HEK293 (cell line): ENCODE results near the gene ACRBP.

Experiments
- KLF8 ChIP-seq: fragments of 450-650 bp; formaldehyde crosslinking; IDR thresholded peaks from 2 replicates; pipeline ENCODE4 v1.5.1; 2016; ENCODE audit warnings: missing biosample characterization, missing genetic modification characterization
- KLF9 ChIP-seq: fragments of 450-650 bp; formaldehyde crosslinking; IDR thresholded peaks from 2 replicates; pipeline ENCODE4 v1.5.1; 2016; ENCODE audit warnings: missing biosample characterization, missing genetic modification characterization, low read depth
- PRDM4 ChIP-seq: fragments of 450-650 bp; formaldehyde crosslinking; IDR thresholded peaks from 2 replicates; pipeline ENCODE4 v1.5.1; 2017; ENCODE audit warnings: missing biosample characterization, missing genetic modification characterization
- REST ChIP-seq: fragments of 450-650 bp; formaldehyde crosslinking; IDR thresholded peaks from 2 replicates; pipeline ENCODE4 v1.5.1; 2016; ENCODE audit warnings: missing biosample characterization, missing genetic modification characterization
- YY2 ChIP-seq: fragments of 450-650 bp; formaldehyde crosslinking; IDR thresholded peaks from 2 replicates; pipeline ENCODE4 v1.5.1; 2016; ENCODE audit warnings: missing biosample characterization, missing genetic modification characterization
- ZBTB44 ChIP-seq: fragments of 450-650 bp; IDR thresholded peaks from 2 replicates; pipeline ENCODE4 v1.5.1; 2018; ENCODE audit warnings: missing biosample characterization, mild to moderate bottlenecking, missing genetic modification characterization
- ZFHX2 ChIP-seq: fragments of 450-650 bp; formaldehyde crosslinking; conservative IDR thresholded peaks from 2 replicates; pipeline ENCODE4 v1.5.1; 2016; ENCODE audit warnings: missing biosample characterization, missing genetic modification characterization
- ZFP37 ChIP-seq: fragments of 450-650 bp; formaldehyde crosslinking; IDR thresholded peaks from 2 replicates; pipeline ENCODE4 v1.5.1; 2016; ENCODE audit warnings: missing biosample characterization, missing genetic modification characterization
- ZFP69B ChIP-seq: fragments of 450-650 bp; formaldehyde crosslinking; IDR thresholded peaks from 2 replicates; pipeline ENCODE4 v1.5.1; 2016; ENCODE audit warnings: missing biosample characterization, missing genetic modification characterization
- ZNF19 ChIP-seq: fragments of 450-650 bp; formaldehyde crosslinking; IDR thresholded peaks from 2 replicates; pipeline ENCODE4; 2016; ENCODE audit warnings: missing biosample characterization, missing genetic modification characterization, low read depth
- ZNF211 ChIP-seq: fragments of 450-650 bp; formaldehyde crosslinking; IDR thresholded peaks from 2 replicates; pipeline ENCODE4 v1.5.1; 2016; ENCODE audit warnings: low read depth, missing biosample characterization, missing genetic modification characterization
- ZNF302 ChIP-seq: fragments of 450-650 bp; formaldehyde crosslinking; IDR thresholded peaks from 2 replicates; pipeline ENCODE4 v1.5.1; 2016; ENCODE audit warnings: missing biosample characterization, missing genetic modification characterization, low read depth
- ZNF518A ChIP-seq: fragments of 450-650 bp; formaldehyde crosslinking; conservative IDR thresholded peaks from 2 replicates; pipeline ENCODE4 v1.5.1; 2016; ENCODE audit warnings: low read depth, missing biosample characterization, missing genetic modification characterization
- ZNF529 ChIP-seq: fragments of 450-650 bp; formaldehyde crosslinking; IDR thresholded peaks from 2 replicates; pipeline ENCODE4 v1.5.1; 2017; ENCODE audit warnings: missing genetic modification characterization, missing biosample characterization; ENCODE audit not compliant: insufficient replicate concordance
- ZNF549 ChIP-seq: fragments of 450-650 bp; IDR thresholded peaks from 2 replicates; pipeline ENCODE4 v1.5.1; 2018; ENCODE audit warnings: missing biosample characterization, missing genetic modification characterization, mild to moderate bottlenecking, inconsistent platforms, moderate library complexity
- ZNF555 ChIP-seq: fragments of 450-650 bp; formaldehyde crosslinking; conservative IDR thresholded peaks from 2 replicates; pipeline ENCODE4 v1.5.1; 2017; ENCODE audit warnings: missing biosample characterization, mild to moderate bottlenecking, missing genetic modification characterization, inconsistent platforms
- ZNF580 ChIP-seq: fragments of 450-650 bp; formaldehyde crosslinking; IDR thresholded peaks from 2 replicates; pipeline ENCODE4 v1.5.1; 2016; ENCODE audit warnings: missing biosample characterization, missing genetic modification characterization
- ZNF629 ChIP-seq: fragments of 450-650 bp; formaldehyde crosslinking; IDR thresholded peaks from 2 replicates; pipeline ENCODE4 v1.5.1; 2017; ENCODE audit warnings: missing biosample characterization, missing genetic modification characterization
- ZNF639 ChIP-seq: fragments of 450-650 bp; formaldehyde crosslinking; IDR thresholded peaks from 2 replicates; pipeline ENCODE4 v1.5.1; 2016; ENCODE audit warnings: missing biosample characterization, missing genetic modification characterization
- ZNF704 ChIP-seq: fragments of 450-650 bp; formaldehyde crosslinking; IDR thresholded peaks from 2 replicates; pipeline ENCODE4 v1.5.1; 2016; ENCODE audit warnings: missing biosample characterization, missing genetic modification characterization
- ZSCAN4 ChIP-seq: fragments of 450-650 bp; formaldehyde crosslinking; IDR thresholded peaks from 2 replicates; pipeline ENCODE4 v1.5.1; 2017; ENCODE audit warnings: missing biosample characterization, missing genetic modification characterization

The ACRBP gene

GRCh38 chr12:6613776-6614512, 33.3 kb downstream of the ACRBP start (continued):
- TF ChIP-seq REST (tag by site-specific recombination) (0 out of 2 replicates have a peak, but pooled peaks have one; percentile 22), ZNF518A (tag by site-specific recombination) (peak; percentile 53), ZFP37 (no peak), ZFP69B (tag by site-specific recombination) (peak; percentile 96), ZNF529 (tag by site-specific recombination) (no peak), ZNF211 (no peak), KLF9 (tag by site-specific recombination) (peak; percentile 36; the same call in 1 of the 2 replicates), ZNF555 (tag by site-specific recombination) (no peak), ZNF639 (tag by site-specific recombination) (peak; percentile 14; the same call in 1 of the 2 replicates), ZFHX2 (tag by site-specific recombination) (peak; percentile 18; the same call in 1 of the 2 replicates), ZSCAN4 (tag by site-specific recombination) (no peak), YY2 (no peak), ZNF704 (tag by site-specific recombination) (no peak), PRDM4 (tag by site-specific recombination) (no peak), ZNF302 (no peak), ZNF549 (tag by site-specific recombination) (no peak), ZBTB44 (tag by site-specific recombination) (no peak), ZNF580 (tag by site-specific recombination) (peak; percentile 44; the same call in 1 of the 2 replicates), ZNF19 (tag by site-specific recombination) (no peak), KLF8 (tag by site-specific recombination) (peak; percentile 61; the same call in 1 of the 2 replicates), ZNF629 (tag by site-specific recombination) (0 out of 2 replicates have a peak, but pooled peaks have one; percentile 39)
